Measurements from ENCODE around the gene WDR27.

DNA sequence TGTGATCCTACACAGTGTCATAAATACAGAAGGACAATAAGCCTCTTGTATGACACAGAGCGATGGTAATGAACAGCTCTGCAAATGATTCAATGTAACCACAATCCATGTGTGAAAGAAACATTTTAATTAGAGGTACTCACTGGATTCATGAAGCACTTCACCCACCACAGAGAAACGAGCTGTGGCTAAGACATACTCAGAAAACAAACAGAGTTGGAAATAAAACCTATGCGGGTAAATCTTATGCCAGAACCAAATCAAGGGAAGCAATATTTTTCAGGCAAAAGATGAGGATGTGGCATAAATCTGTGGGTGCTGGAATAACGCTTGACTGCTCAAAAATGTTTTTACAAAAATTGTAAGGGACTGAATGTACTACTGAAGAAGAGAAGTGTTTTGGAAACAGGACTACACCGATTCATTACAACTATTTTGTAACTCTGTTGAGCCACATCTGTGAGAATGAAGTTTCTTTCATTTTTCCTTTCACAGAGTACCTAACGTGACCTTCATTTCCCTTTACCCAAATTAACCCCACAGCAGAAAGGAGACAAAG is 112.1 kb downstream of the WDR27 start:
- TF ChIP-seq POLR2AphosphoS5 (IDR thresholded peaks at IDR 0.05; ENCODE audit: insufficient read depth in 1 of 2, low read depth in 1 of 2) (no peak), CTCF (IDR thresholded peaks at IDR 0.05) (no peak), POLR2A (IDR thresholded peaks at IDR 0.05) (no peak)
